HG02970 (cell line): ENCODE data around the gene MYLK2.

Experiments used
- ATAC-seq: cut with Tn5 transposase; IDR thresholded peaks from one replicate; pipeline ENCODE4 v1.9.1; 2021; ENCODE audit warnings: mild to moderate bottlenecking, moderate library complexity, moderate number of reproducible peaks; ENCODE audit not compliant: unreplicated experiment, low FRiP score

MYLK2 gene

DNA sequence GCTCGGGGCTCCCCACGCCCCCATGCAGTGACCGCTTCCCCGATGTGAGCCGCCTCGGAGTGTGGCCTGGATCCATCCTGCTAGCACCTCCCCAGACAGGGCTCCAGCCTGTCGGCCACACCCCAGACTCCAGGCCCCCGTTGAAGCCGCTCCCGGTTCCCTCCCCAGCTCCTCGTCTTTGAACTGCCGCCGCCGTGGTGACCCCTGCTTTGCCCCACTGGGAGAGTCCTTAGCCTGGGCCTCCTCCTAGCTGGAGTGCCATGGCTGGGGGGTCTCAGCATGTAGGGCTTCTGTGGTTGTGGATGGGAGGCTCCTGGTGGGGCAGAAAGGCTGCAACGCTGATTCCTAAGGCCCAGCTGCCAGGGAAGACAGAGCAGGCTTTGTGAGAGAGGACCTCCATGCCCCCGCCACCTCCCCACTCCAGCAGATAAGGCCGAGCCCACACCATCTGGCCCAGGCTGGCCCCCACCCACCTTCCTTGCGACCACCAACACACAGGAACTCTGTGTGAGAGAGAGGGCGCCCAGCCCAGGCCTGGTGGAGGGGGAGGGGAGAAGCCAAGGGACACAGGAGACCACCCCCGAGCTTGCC is 14.9 kb downstream of the MYLK2 start:
- ATAC-seq: no peak

DNA sequence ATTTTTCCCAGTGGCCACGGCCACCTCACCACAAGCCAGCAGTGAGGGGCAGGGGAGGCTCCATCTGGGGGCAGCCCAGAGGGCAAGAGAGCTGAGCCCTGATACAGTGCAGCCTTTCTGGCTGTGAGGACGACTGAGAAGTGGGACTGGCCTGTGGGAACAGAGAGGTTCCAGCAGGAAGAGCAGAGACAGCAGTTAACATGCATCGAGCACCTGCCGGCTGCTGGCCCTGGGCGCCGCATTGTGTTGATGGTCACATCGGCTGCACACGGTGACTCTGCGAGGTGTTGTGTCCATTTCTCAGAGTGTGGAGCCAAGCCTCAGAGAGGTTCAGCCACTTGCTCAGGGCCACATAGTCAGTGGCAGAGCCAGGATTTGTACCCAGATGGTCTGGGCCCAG is 16.4 kb downstream of the MYLK2 start:
- ATAC-seq: no peak

DNA sequence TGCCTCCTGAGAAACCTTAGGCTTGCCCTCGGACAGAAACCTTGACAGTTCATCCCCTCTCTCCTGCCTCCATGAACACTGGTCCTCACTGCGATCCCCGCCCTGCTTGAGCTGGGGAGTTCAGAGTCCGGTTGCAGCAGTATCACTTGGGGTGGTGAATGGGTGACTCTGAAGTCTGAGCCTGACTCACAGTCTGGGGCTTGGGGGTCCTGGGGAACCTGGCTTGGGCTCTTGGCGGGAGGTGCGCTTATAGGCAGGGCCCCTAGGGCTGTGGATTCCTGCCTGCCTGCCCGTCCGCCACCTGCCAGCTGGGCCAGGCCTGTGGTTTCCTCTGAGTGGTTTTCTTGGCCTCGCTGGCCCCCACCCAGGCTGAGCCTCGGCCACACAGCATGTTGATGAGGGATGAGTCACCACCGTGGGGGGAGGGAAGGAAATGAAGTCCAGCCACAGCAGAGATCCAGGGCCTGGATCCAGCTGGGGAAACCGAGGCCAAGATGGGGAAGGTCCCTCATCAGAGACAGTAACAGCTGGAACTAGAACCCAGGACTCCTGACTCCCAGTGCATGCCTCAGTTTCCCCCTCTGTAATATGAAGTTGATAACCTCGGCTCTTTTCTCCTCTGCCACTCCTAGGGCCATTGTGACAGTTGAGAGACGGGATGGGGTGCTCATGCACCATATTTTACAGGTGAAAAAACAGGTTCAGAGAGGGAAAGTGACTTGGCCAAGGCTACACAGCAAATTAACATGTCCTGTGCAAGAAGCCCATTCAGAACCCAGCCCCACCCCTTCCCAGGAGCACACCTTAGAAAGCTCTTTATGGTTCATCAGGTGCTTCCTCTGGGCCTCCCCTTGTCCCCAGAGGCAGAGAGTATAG is 17.1 kb downstream of the MYLK2 start:
- ATAC-seq: no peak

DNA sequence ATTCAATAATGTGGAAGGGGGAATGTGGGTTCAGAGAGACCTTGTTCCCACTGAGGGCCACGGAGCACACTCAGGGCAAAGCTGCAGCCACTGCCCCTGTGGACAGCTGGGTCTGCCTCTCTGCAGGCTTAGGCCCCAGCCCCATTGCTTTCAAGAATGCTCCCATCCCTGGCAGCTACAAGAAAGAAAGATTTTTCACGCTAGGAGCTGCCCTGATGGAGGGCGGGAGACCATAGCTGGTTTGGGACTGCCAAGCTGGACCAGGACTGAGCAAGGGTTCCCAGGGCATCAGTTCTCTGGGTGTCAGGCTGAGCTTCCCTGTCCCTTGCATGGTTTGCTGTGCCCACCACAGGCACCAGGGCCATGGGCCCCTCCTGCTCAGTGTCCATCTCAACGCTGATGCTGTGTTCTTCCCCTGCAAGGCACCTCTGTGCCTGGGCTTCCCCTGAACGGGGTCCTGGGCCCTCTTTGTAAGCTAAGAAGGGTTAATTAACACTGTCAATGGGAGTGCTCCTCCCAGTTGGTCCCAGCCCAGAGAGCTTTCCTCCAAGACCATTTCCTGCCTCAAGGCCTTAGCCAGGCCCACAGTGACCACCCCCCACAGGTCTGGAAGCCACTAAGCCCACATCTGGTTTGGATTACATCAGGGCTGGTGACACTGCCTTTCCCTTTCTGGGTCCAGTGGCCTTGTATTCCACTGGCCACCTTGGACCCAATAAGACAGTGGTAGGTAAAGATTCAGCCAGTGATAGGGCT is 17.9 kb downstream of the MYLK2 start:
- no peak for ATAC-seq

DNA sequence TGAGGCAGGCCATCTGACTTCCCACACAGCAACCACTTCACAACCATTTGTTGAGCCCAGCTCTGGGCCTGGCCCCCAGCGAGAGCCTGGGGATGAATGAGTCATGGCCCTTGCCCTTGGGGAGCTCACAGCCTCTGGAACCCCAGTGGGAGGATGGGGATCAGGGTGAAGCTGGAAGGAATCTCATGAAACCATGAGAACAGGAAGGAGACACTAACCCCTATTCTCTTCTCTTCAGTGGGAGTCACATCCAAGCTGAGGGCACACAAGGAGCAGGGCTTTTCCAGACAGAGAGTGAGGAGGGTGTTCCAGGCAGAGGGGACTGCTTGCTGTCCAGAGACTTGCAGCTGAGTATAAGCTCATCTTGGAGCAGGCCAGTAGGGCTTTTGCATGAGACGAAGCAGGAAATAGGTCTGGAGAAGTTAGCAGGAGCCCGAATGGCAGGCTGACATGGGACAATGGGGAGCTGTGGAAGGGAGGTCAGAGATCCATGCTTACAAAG is 18.8 kb downstream of the MYLK2 start:
- ATAC-seq: no peak

DNA sequence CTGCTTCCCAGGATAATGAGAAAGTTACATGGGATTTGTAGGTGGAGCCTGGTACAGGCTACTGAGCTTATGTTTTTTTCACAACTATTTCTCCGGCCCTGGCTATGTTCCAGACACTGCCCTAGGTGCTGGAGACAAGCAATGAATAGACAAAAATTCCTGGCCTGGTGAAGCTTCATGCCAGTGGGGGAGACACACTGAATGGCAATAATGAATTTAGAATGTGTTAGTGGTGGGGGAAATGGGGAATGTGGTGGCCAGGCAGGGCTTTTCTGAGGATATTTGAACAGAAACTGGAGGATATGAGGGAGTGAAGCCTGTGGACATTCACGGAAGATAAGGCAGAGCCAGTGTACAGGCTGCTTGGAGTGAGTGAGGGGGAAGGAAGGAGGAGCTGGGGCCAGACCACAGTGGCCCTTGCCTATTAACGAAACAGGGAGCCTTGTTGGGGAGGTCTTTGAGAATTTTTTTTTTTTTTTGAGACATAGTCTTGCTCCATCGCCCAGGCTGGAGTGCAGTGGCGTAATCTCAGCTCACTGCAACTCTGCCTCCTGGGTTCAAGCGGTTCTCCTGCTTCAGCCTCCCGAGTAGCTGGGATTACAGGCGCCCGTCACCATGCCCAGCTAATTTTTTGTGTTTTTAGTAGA is 19.6 kb downstream of the MYLK2 start:
- no peak for ATAC-seq

DNA sequence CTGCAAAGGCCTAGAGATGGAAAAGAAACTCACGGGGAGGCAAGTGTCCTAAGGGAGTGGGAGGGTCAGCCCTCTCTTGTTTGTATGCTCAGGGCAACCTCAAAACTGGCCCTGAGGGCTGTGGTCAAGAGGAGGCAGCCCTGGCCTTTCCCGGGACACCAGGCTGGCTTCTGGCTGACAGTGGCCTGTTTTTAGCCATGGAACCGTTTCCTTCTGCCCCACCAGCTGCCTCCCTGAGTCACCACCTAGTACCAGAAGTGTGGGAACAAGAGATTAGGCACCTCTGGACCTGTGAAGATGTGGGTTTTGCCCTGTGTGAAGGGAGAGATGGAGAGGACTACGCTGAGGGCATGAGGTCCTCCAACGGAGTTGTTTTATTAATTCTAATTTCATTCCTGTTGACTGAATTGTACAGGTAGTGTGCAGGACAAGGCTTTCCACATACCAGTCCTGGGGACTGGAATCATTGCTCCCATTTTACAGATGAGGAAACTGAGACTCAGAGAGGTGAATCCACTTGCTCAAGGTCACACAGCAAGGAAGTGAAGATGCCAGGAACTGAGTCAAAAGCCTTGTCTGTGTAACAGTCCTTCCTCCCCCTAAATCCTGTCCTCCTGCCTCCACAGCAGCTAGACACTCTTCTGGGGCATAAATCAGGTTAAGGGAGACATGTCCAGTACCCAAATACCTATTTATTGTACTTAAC is 20.8 kb downstream of the MYLK2 start:
- ATAC-seq: no peak

DNA sequence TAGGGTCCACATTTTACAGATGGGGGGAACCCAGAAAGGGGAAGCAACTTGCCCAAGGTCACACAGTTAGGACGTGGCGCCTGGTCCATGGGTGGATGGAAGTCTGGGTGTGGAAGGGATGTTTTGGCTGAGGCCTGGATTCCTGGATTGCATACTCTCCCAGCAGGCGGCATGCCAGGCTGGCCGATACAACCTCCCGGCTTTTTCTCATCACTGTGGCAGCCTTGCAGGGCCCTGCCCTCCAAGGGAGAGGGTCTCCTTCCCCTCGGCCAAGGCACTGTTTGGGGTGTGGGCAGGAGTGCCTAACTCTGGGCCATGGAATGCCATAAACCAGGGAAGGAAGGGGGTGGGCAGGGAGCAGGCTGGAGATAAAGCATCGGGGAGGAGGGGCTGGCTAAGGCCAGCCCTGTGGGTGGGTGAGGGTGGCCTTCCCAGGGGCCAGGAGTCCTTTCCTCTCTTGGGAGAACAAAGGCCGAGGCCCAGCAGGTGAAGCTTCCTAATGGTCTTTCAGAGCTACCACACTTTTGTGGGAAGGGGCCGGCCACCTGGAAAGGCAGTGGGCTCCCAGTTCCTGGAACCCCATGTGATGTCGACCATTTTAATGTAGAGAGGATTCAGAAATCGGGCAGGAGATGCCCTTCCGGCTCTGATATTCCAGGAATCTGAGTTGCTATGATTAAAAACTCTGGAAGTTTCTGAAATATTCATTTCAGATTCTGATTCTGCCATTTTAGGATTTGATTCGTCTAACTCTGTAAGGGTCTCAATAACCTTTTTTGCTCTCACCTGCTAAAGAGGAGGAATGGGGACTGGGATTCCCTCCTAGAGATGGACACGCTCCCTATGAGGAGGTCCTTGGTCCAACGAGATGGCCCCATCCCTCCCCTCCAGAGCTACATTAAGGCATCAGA is 22.0 kb downstream of the MYLK2 start:
- ATAC-seq: no peak

DNA sequence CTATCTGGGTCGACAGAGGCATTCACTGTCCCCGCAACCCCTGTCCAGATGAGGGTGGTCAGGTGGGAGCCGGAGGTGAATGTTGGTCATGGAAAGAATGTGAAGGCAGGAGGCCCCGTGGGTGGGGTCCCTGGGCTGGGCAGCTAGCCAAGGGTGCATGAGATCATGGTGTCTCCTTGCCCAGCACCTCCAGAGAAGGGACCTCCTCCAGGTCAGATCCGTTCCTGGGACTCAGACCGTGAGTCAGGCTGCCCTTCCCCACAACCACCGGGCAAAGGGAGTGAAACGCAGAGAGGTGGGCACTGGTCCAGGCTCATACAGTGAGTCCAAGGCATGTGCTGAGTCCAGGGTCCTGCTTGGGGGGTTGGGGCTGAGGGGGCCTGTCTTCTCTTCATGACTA is 22.8 kb downstream of the MYLK2 start:
- no peak for ATAC-seq

DNA sequence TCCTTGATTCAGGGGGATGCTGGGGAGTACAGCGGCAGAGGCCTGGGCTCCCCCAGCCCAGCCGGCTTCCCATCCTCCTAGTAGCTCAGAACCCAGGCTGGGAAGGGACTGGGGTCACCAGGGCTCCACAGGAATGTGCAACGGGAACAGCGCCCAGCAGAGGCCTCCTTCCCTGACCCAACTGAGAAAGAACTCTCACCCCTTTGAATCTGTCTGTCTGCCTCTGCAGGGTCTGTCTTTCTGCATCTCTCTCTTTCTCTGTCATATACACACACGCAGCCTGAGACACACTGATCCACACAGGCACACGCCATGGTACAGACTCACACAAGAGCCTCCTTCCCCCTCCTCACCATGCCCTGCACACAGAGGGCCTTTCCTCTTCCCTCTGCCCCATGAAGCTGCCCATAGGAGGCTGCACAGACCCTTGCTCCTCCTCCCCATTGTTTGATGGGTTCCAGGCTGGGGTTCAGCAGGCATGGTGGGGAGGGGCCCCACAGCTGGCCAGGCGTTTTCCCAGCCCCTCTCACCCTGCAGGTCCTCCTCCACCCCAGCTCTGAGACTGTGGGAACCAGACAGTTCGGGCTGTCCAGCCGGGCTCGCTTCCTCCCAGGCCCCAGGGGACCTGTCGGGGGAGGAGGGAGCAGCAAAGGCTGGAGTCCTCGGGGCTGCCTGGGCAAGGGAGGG is 23.5 kb downstream of the MYLK2 start:
- ATAC-seq: no peak

DNA sequence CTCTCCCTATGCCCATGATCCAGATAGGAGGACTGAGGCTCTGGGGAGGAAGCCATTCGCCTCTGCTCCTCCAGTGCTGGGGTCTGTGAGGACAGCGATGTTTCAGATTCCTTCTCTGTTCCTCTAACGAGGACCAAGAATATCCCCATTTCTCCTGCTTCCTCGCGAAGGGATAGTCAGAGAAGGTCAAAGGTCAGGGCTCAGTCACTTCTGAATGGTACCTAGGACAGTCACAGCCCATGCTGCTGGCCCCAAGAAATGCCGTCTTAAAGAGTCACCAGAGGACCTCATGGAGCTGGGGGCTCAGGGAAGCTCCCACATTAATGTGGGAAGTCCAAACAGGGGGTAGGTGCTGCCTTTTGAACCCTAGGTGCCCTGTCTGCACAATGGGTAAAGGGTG is 24.1 kb downstream of the MYLK2 start:
- ATAC-seq: no peak

DNA sequence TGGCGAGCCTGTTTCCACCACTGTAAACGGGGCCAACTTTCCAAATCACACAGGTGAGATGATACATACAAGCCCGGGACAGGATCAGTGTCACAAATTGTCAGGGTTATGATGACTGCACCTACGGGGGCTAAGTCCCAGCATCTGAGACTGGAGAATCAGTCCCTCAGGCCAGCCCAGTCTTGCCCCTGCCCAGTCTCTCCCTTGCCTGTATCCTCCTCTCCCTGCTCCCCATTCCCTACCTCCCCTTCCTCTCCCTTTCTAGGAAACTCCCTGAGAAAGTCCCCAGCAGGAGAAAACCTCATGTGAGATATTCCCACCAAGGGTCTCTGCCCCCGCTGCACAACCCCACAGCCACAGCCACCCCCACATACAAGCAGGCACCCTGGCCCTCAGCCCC is 24.7 kb downstream of the MYLK2 start:
- no peak for ATAC-seq

DNA sequence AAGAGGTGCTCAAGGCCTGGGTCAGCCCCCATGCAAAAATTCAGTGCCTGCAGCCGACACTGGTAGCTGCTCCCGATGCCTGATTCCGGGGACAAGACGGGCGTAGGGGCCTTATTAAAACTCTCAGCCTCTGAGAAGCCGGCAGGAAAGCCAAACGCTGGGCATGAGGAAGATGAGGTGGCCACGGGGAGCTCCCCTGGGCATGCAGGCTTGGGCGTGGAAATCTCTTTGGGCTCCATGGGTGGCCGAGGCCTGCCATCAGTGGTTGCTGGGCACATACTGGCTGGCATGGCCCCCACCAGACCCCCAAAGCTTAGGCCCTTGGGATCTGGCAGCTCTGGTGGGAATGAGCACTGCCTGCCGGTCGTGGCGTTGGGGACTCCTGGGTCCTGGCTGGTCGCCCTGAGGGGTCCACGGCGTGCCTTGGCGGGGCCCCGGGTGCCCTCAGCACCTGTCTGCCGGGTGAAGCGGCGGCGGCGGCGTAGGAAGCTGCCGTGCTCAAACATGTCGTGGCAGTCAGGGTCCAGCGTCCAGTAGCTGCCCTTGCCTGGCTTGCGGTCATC is 25.7 kb downstream of the MYLK2 start:
- no peak for ATAC-seq

DNA sequence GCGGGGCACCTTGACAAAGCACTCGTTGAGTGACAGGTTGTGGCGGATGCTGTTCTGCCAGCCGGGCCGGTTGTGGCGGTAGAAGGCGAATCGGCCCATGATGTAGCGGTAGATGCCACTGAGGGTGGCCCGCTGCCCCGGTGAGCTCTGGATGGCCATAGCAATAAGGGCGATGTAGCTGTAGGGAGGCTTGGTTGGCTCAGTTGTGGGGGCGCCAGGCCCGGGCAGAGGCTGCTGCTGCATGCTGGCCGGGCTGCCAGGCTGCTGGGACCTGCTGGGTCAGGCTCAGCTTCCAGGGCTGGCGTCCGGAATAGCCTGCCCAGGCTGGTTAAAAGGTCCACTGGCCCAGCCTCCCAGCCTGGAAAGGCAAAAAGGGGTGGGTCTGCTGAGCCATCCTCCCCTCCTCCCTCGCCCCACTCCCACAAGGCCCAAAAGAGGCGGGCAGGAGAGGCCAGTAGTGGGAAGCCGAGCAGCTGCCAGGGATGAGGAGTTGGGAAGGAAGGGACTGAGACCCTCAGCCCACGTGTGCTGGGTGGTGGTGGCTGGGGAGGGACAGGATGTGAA is 26.2 kb downstream of the MYLK2 start, which contains the start of gene FOXS1:
TSS of gene FOXS1 (minus strand) at position 305 of the 564 bp plus-strand sequence. CDS start at position 243, 62 bp downstream.
- no peak for ATAC-seq

DNA sequence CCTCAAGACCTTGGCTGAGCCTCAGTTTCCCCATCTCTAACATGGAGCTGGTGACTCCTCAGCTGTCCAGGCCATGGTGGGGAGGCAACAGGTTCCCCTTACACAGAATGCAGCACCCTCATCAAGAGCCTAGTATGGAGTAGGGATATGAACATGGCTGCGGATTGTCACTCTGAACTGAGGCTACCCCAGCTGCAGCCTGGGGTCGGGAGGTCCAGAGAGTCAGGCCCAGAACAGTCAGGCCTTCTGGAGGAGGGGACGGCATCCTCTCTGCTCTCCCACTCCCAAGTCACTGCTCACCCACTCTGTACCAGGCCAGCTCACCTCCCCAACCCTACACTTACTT is 27.6 kb downstream of the MYLK2 start:
- no peak for ATAC-seq

DNA sequence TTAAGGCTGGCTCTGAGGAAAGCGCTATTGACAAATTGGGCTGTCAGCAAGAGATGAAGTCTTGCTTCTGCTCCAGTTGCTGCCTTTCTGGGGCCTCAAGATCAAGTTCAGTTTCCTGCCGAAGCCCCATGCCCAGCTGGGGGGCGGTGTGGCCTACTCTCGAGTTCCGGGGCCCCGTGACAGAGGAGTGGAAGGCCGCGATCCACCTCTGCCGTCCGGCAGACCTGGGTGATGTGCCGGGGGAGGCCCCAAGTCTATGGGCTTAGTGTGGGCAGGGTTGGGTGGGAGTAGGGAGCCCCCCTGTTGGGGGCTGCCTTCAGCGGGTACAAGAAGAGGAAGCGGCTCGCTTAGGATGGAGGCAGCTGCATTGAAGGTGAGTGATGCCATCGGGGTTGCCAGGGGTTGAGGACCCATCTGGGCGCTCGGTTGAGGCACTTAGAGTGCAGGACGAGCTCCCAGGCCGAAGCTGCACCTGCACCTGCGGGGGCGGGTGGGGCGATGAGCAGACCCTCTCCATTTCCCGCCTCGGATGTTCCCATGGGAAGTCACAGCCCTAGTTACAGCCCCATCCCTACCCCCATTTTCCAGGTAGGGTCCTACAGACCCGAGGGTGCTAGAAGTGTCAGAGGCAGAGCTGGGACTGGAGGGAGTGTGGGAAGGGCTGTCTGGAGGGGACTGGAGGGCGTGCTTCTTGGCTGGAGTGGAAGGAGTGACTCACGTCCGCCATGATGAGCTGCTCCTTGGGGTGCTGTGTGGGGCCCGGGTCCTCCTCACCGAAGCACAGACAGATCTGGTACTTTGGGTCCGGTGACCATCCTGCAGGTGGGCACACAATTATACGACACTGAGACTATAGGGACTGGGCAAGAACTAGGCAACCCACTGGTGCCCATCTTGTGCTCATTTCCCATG is 29.2 kb downstream of the MYLK2 start:
- no peak for ATAC-seq
